PC-3 (cell line): ENCODE measurements around the gene SLC1A6. TPM values are rescaled to one million over a fixed set of nuclear protein-coding genes. Genes with fewer than 3 reads are reported as not detected.

ENCODE experiments used
- ATAC-seq: fragments of 200-7000 bp; cut with Tn5 transposase; 2 replicates; pipeline ENCODE4 v1.9.1; 2020; ENCODE audit warnings: mild to moderate bottlenecking, moderate library complexity
- BruUV-seq: library from RNA; stranded (reverse); fragments of 400-500 nt; replicated peaks from 2 replicates; lab custom pipeline; 2021; lab: Mats Ljungman, UMichigan
- CTCF ChIA-PET: fragments of 300-600 bp; sonication (Branson Sonifier 250); formaldehyde crosslinking; loops from one replicate; lab custom pipeline; 2022; ENCODE audit warnings: antibody characterized with exemption; lab: Charles Lee
- POLR2A ChIA-PET: fragments of 300-600 bp; sonication (Branson Sonifier 250); formaldehyde crosslinking; loops from one replicate; lab custom pipeline; 2022; ENCODE audit warnings: antibody characterized with exemption; ENCODE audit not compliant: unreplicated experiment; lab: Charles Lee
- DNase-seq: peaks from one replicate; pipeline ENCODE4 v3.0.0-alpha.2; 2015
- H2AFZ ChIP-seq: fragments of 300-600 bp; sonication (generic); 2 replicates; pipeline ENCODE4 v1.6.0; 2016; ENCODE audit warnings: antibody characterized with exemption, low read length
- H3F3A ChIP-seq: fragments of 300-600 bp; sonication (generic); one replicate; pipeline ENCODE4 v1.6.0; 2017; ENCODE audit warnings: antibody characterized with exemption, low read length, control low read depth, mild to moderate bottlenecking; ENCODE audit not compliant: unreplicated experiment
- H3K27ac ChIP-seq: fragments of 300-600 bp; sonication (generic); 2 replicates; pipeline ENCODE4 v1.5.1; 2016; ENCODE audit warnings: mild to moderate bottlenecking, low read length
- H3K27me3 ChIP-seq: fragments of 300-600 bp; sonication (generic); 2 replicates; pipeline ENCODE4 v1.6.1; 2016; ENCODE audit warnings: low read length, mixed read lengths
- H3K36me3 ChIP-seq: fragments of 300-600 bp; sonication (generic); 2 replicates; pipeline ENCODE4 v1.6.1; 2016; ENCODE audit warnings: low read depth, mixed run types, low read length, mixed read lengths
- H3K4me1 ChIP-seq: fragments of 300-600 bp; sonication (generic); 2 replicates; pipeline ENCODE4 v1.5.1; 2016; ENCODE audit warnings: low read length; ENCODE audit not compliant: insufficient read depth
- H3K4me2 ChIP-seq: fragments of 300-600 bp; sonication (generic); 2 replicates; pipeline ENCODE4 v1.6.0; 2016; ENCODE audit warnings: low read length
- H3K4me3 ChIP-seq: fragments of 300-600 bp; sonication (generic); 2 replicates; pipeline ENCODE4 v1.5.1; 2016; ENCODE audit warnings: mild to moderate bottlenecking, low read length, mixed read lengths
- H3K79me2 ChIP-seq: fragments of 300-600 bp; sonication (generic); 2 replicates; pipeline ENCODE4 v1.6.1; 2017; ENCODE audit warnings: low read length, mixed read lengths
- H3K9ac ChIP-seq: fragments of 300-600 bp; sonication (generic); 2 replicates; pipeline ENCODE4 v1.6.0; 2016; ENCODE audit warnings: mild to moderate bottlenecking, low read length
- H3K9me2 ChIP-seq: fragments of 300-600 bp; sonication (generic); replicated peaks from 2 replicates; pipeline ENCODE4 v1.6.1; 2016; ENCODE audit warnings: mixed run types, low read length, mixed read lengths
- H3K9me3 ChIP-seq: fragments of 300-600 bp; sonication (generic); 2 replicates; pipeline ENCODE4 v1.6.1; 2016; ENCODE audit warnings: low read length, mixed read lengths
- H4K20me1 ChIP-seq: fragments of 300-600 bp; sonication (generic); 2 replicates; pipeline ENCODE4 v1.6.1; 2016; ENCODE audit warnings: low read length, mixed read lengths
- CTCF ChIP-seq: fragments of 300-600 bp; sonication (generic); conservative IDR thresholded peaks from 2 replicates; pipeline ENCODE4 v1.5.1; 2017; ENCODE audit warnings: antibody characterized with exemption, low read depth, mild to moderate bottlenecking, low read length
- EZH2 ChIP-seq: fragments of 300-600 bp; sonication (generic); IDR thresholded peaks from one replicate; pipeline ENCODE4 v1.6.1; 2017; ENCODE audit warnings: antibody characterized with exemption, mild to moderate bottlenecking, low read length; ENCODE audit not compliant: unreplicated experiment
- EZH2phosphoT487 ChIP-seq: fragments of 300-600 bp; sonication (generic); IDR thresholded peaks from 2 replicates; pipeline ENCODE4 v1.6.1; 2018; ENCODE audit warnings: mild to moderate bottlenecking, antibody characterized with exemption, low read length, borderline replicate concordance
- intact Hi-C: fragments of 100-400 bp; cut with micrococcal nuclease; formaldehyde crosslinking; loops from 2 replicates; pipeline ENCODE4 v1.9.0; 2023
- total RNA-seq: library from RNA; depleted of rRNA; stranded (reverse); fragments of >200 nt; gene quantifications from 2 replicates; pipeline ENCODE4 v1.2.3, GENCODE V29; 2014

SLC1A6 gene
- total RNA-seq, 1 experiment from 2014 or later, result 4.4 TPM

GRCh38 chr19:14974488-14974887, 5.2 kb downstream of the SLC1A6 start:
- H2AFZ ChIP-seq, result no peak overlapping the region
- no peaks in the 10 kb centered on the region for H3K9me3 ChIP-seq
- H3K79me2 ChIP-seq, result no peaks in the 10 kb centered on the region
- no TSS peak for BruUV-seq
- H3K36me3 ChIP-seq, result no peaks in the 10 kb centered on the region
- DNase-seq (no peak), ATAC-seq (no peak)
- CTCF ChIA-PET, result no interaction called here
- POLR2A ChIA-PET, result no interaction called here
- peaks cover 22% of the 10 kb centered on the region for H3K27me3 ChIP-seq
- no peak overlapping the region for H3K4me3 ChIP-seq
- intact Hi-C loops, result no loop called here
- H3K9ac ChIP-seq, result no peak overlapping the region
- H3K27ac ChIP-seq, result no peak overlapping the region
- no peak overlapping the region for H3K4me2 ChIP-seq
- no peaks in the 10 kb centered on the region for H3K9me2 ChIP-seq
- H3K4me1 ChIP-seq, result no peaks in the 10 kb centered on the region
- H3F3A ChIP-seq, result no peaks in the 10 kb centered on the region
- no peaks in the 10 kb centered on the region for H4K20me1 ChIP-seq
- TF ChIP-seq EZH2phosphoT487, result no peak
- no peak for TF ChIP-seq EZH2
- no peak for TF ChIP-seq CTCF

GRCh38 chr19:14972676-14973075, 7.0 kb downstream of the SLC1A6 start:
- Histone ChIP-seq H3K9ac (no peak overlapping the region), H3K9me2 (no peaks in the 10 kb centered on the region), H2AFZ (no peak overlapping the region), H3K36me3 (no peaks in the 10 kb centered on the region), H3K79me2 (no peaks in the 10 kb centered on the region), H3K27me3 (peaks cover 7% of the 10 kb centered on the region; the same call in 1 of the 2 replicates), H4K20me1 (no peaks in the 10 kb centered on the region), H3F3A (no peaks in the 10 kb centered on the region), H3K27ac (no peak overlapping the region), H3K4me3 (no peak overlapping the region), H3K4me2 (no peak overlapping the region), H3K4me1 (no peaks in the 10 kb centered on the region), H3K9me3 (no peaks in the 10 kb centered on the region)
- no TSS peak for BruUV-seq
- ChIA-PET POLR2A (no interaction called here), CTCF (no interaction called here)
- ATAC-seq, result no peak
- no peak for DNase-seq
- intact Hi-C loops, result no loop called here
- TF ChIP-seq CTCF, result no peak
- no peak for TF ChIP-seq EZH2
- TF ChIP-seq EZH2phosphoT487, result no peak

- H3K9ac ChIP-seq, result no peak overlapping the region
- intact Hi-C loops, result no loop called here
- no peak overlapping the region for H3K27ac ChIP-seq
- H3K36me3 ChIP-seq, result no peaks in the 10 kb centered on the region
- CTCF ChIA-PET, result no interaction called here
- no peaks in the 10 kb centered on the region for H3K9me3 ChIP-seq
- no TSS peak for BruUV-seq
- H3K9me2 ChIP-seq, result no peaks in the 10 kb centered on the region
- H3K4me2 ChIP-seq, result no peak overlapping the region
- no peaks in the 10 kb centered on the region for H3K79me2 ChIP-seq
- no peak overlapping the region for H2AFZ ChIP-seq
- DNase-seq (no peak), ATAC-seq (no peak)
- no peak overlapping the region for H3K4me3 ChIP-seq
- TF ChIP-seq CTCF (no peak), EZH2phosphoT487 (no peak), EZH2 (no peak)
- H3K27me3 ChIP-seq, result no peaks in the 10 kb centered on the region; the same call in 1 of the 2 replicates
- no peaks in the 10 kb centered on the region for H3F3A ChIP-seq
- H3K4me1 ChIP-seq, result no peaks in the 10 kb centered on the region
- H4K20me1 ChIP-seq, result no peaks in the 10 kb centered on the region
- POLR2A ChIA-PET, result no interaction called here
Measured at GRCh38 chr19:14971474-14971873, 8.2 kb downstream of the SLC1A6 start.
